Muscle of back (tissue), 11 donors: ENCODE results near the gene ZNF341. TPM values are rescaled to one million over a fixed set of nuclear protein-coding genes. Genes with fewer than 3 reads are reported as not detected.
"Not testable (repeated sequence)": the region's sequence is repeated elsewhere in the genome, so short reads cannot be mapped to it uniquely, and the experiment has no call there.

Source experiments
- DNase-seq, 3 donors: peaks; one replicate each; pipeline versions ENCODE4 v3.0.0 to v3.0.0-alpha.2; 2013
- polyA plus RNA-seq, 10 donors: library from polyadenylated mRNA; unstranded; fragments of 120-200 nt; gene quantifications; one replicate each; pipeline ENCODE4 v1.2.1, GENCODE V29; 2013; ENCODE audit not compliant: insufficient read length in 10 of 10

Gene ZNF341
- polyA plus RNA-seq, 10 donors, result 2.2 to 3.6 (median 2.7) TPM

- DNase-seq, result no peak
Measured at GRCh38 chr20:33767777-33768138, 36.0 kb downstream of the ZNF341 start.

- DNase-seq, result no peak
Measured at GRCh38 chr20:33769043-33769442, 37.2 kb downstream of the ZNF341 start.

GRCh38 chr20:33770005-33770404, 38.2 kb downstream of the ZNF341 start:
- DNase-seq, result no peak

- DNase-seq, result no peak
Measured at GRCh38 chr20:33771938-33772337, 40.1 kb downstream of the ZNF341 start.

GRCh38 chr20:33772439-33772838, 40.6 kb downstream of the ZNF341 start:
- DNase-seq, result no peak

- no peak for DNase-seq
Measured at GRCh38 chr20:33773412-33774089, 41.8 kb downstream of the ZNF341 start.

GRCh38 chr20:33777816-33778215, 46.0 kb downstream of the ZNF341 start:
- no peak for DNase-seq

GRCh38 chr20:33781133-33781532, 49.3 kb downstream of the ZNF341 start:
- DNase-seq, result no peak

- DNase-seq, result no peak
Measured at GRCh38 chr20:33781945-33782344, 50.1 kb downstream of the ZNF341 start.

GRCh38 chr20:33783256-33783655, 51.5 kb downstream of the ZNF341 start:
- no peak for DNase-seq

- no peak for DNase-seq
Measured at GRCh38 chr20:33783818-33784217, 52.0 kb downstream of the ZNF341 start.

GRCh38 chr20:33784225-33784624, 52.4 kb downstream of the ZNF341 start:
- no peak for DNase-seq

- DNase-seq, result no peak
Measured at GRCh38 chr20:33785503-33785902, 53.7 kb downstream of the ZNF341 start.

- no peak for DNase-seq
Measured at GRCh38 chr20:33787253-33787891, 55.6 kb downstream of the ZNF341 start.

GRCh38 chr20:33788351-33789049, 56.7 kb downstream of the ZNF341 start:
- no peak for DNase-seq

GRCh38 chr20:33789109-33789857, 57.5 kb downstream of the ZNF341 start:
- DNase-seq, result peak in 2 of 3 donors; percentile 18 to 89

- DNase-seq, result no peak
Measured at GRCh38 chr20:33789858-33790182, 58.0 kb downstream of the ZNF341 start.

- no peak for DNase-seq
Measured at GRCh38 chr20:33790566-33790965, 58.8 kb downstream of the ZNF341 start.

GRCh38 chr20:33791021-33791420, 59.2 kb downstream of the ZNF341 start:
- no peak for DNase-seq

- no peak for DNase-seq
Measured at GRCh38 chr20:33791540-33791939, 59.7 kb downstream of the ZNF341 start.

GRCh38 chr20:33791959-33792597, 60.3 kb downstream of the ZNF341 start:
- peak in 1 of 3 donors; percentile 38 for DNase-seq

- DNase-seq, result not testable (repeated sequence)
Measured at GRCh38 chr20:33792598-33792989, 60.8 kb downstream of the ZNF341 start.
